ACC112 (cell line): ENCODE data around the gene CENPC.
"Not testable (repeated sequence)": the region's sequence is repeated elsewhere in the genome, so short reads cannot be mapped to it uniquely, and the experiment has no call there.

Experiments used
- H2AFZ ChIP-seq: fragments of 200-600 bp; sonication (generic); one replicate; pipeline ENCODE4 v1.6.0; 2017; ENCODE audit warnings: antibody characterized with exemption, low read length; ENCODE audit not compliant: unreplicated experiment
- H3K27ac ChIP-seq: fragments of 200-600 bp; sonication (generic); 2 replicates; pipeline ENCODE4 v1.5.1; 2014; ENCODE audit warnings: low read depth, mild to moderate bottlenecking, antibody characterized with exemption, low read length, moderate library complexity
- H3K27me3 ChIP-seq: fragments of 200-600 bp; sonication (generic); 2 replicates; pipeline ENCODE4 v1.6.1; 2014; ENCODE audit warnings: mild to moderate bottlenecking, antibody characterized with exemption, low read length, moderate library complexity, mixed read lengths; ENCODE audit not compliant: insufficient read depth
- H3K36me3 ChIP-seq: fragments of 200-600 bp; sonication (generic); 2 replicates; pipeline ENCODE4 v1.6.1; 2016; ENCODE audit warnings: mild to moderate bottlenecking, antibody characterized with exemption, low read length, moderate library complexity, mixed read lengths; ENCODE audit not compliant: insufficient read depth
- H3K4me1 ChIP-seq: fragments of 200-600 bp; sonication (generic); one replicate; pipeline ENCODE4 v1.6.1; 2016; ENCODE audit warnings: low read length, mixed read lengths; ENCODE audit not compliant: insufficient read depth, unreplicated experiment, control insufficient read depth
- H3K4me3 ChIP-seq: fragments of 200-600 bp; sonication (generic); 2 replicates; pipeline ENCODE4 v1.5.1; 2014; ENCODE audit warnings: mild to moderate bottlenecking, low read depth, low read length
- H3K79me2 ChIP-seq: fragments of 200-600 bp; sonication (generic); one replicate; pipeline ENCODE4 v1.6.0; 2016; ENCODE audit warnings: low read length; ENCODE audit not compliant: control insufficient read depth, unreplicated experiment, insufficient read depth

Gene CENPC

DNA sequence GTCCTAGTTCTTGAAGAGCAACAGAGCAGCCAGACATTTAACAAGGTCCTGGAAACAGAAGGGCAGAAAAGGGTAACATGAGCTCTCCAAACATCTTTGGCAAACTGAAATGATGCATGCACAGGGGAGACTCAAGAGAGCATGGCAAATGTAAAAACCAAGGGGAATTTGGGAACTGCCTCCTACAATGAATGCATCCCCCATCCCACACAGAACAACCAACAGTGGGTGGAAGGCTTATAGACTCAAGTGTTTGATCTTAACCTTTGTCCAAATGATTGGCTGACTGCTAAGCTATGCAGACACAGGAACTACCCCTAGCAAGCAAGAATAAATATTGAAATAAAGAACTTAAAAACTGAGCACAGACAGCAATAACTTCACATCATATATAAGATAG lies 74.4 kb downstream of the CENPC start:
- H3K4me1 ChIP-seq: no peaks in the 10 kb centered on the region
- no peak overlapping the region for H3K4me3 ChIP-seq
- peaks cover 3% of the 10 kb centered on the region for H3K79me2 ChIP-seq
- peaks cover 16% of the 10 kb centered on the region for H3K36me3 ChIP-seq
- no peaks in the 10 kb centered on the region for H3K27me3 ChIP-seq
- H2AFZ ChIP-seq: no peak overlapping the region
- H3K27ac ChIP-seq: no peak overlapping the region

DNA sequence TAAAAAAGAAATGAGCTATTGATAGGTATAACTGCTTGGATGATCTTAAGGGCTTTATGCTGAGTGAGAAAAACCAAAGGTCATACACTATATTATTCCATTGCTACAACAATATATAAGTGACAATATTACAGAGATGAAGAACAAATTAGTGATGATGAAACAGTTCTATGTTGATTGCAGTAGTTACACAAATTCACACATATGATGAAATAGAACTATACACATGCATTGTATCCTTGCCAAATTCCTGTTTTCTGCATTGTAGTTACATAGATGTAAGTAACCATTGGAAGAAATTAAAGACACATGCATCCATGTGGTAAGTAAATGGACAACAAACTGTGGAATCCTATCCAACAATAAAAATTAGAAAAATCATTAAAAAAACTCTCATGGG lies 76.5 kb downstream of the CENPC start:
- Histone ChIP-seq H2AFZ (no peak overlapping the region), H3K27me3 (no peaks in the 10 kb centered on the region), H3K36me3 (peaks cover 11% of the 10 kb centered on the region), H3K4me1 (no peaks in the 10 kb centered on the region), H3K4me3 (no peak overlapping the region), H3K27ac (no peak overlapping the region), H3K79me2 (peaks cover 3% of the 10 kb centered on the region)

DNA sequence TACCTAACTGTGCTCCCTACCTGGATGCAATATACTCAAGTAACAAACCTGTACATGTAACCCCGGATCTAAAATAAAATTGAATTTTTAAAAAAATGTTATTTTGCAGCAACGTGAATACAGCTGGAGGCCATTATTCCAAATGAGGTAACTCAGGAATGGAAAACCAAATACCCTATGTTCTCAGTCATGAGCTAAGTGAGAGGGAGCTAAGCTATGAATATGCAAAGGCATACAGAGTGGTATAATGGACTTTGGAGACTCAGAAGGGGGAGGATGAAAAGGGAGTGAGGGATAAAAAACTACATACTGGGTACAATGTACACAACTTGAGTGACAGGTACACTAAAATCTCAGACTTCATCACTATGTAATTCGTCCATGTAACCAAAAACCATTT lies 78.6 kb downstream of the CENPC start:
- Histone ChIP-seq H3K4me1 (no peaks in the 10 kb centered on the region), H3K36me3 (peaks cover 8% of the 10 kb centered on the region; the same call in 1 of the 2 replicates), H3K27ac (no peak overlapping the region), H2AFZ (no peak overlapping the region), H3K4me3 (no peak overlapping the region), H3K79me2 (peaks cover 3% of the 10 kb centered on the region), H3K27me3 (no peaks in the 10 kb centered on the region)

DNA sequence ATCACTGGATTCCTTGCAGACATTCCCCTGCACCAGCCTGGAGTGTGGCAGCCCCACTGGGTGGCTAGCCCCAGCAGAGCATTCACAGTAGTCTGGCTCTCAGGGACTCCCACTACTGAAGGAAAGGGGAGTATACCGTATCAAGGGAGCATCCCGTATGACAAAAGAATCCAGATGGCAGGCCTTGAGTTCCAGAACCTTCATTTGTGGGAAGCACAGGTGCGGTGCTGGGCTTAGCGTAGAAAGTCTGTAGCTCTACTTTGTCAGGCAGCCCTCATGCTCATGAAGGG lies 79.6 kb downstream of the CENPC start:
- Histone ChIP-seq H3K27ac (no peak overlapping the region), H3K4me1 (no peaks in the 10 kb centered on the region), H3K79me2 (peaks cover 3% of the 10 kb centered on the region), H3K4me3 (no peak overlapping the region), H3K27me3 (no peaks in the 10 kb centered on the region), H2AFZ (no peak overlapping the region), H3K36me3 (peaks cover under 1% of the 10 kb centered on the region; the same call in 1 of the 2 replicates)

DNA sequence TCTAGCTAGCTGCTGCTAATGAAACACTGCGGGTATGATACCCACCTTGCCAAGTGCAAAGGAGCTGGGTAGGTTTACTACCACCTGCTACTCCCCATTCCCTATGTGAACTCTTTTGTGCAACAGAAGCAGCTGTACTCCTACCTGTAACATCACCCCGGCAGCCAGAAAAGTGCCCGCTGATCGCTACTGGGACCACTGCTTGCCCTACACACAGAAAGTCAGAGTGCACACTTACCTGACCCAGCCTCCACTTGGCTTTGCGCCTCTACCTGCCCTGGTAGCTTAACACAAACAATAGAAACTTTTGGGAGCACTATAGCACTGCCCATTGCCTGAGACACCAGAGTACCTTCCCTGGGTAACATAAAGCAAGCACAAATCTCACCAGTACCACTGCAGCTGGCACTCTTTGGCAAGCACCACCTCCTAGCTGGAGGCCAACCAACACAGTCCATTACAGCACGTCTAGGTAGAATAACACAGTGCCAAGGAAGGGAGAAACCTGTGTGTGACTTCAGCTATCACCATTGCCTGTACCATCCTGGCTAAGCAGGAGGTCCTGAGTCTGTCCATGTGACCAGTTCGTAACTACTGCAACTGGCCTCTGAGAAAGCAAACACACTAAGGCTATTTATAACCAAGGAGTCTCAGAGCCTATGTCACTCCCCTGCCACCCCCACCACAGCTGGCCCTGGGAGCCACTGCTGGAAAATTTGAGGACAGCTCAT lies 80.1 kb downstream of the CENPC start:
- Histone ChIP-seq H3K4me1 (no peaks in the 10 kb centered on the region), H2AFZ (no peak overlapping the region), H3K27me3 (no peaks in the 10 kb centered on the region), H3K79me2 (peaks cover 3% of the 10 kb centered on the region), H3K4me3 (no peak overlapping the region), H3K27ac (no peak overlapping the region), H3K36me3 (no peaks in the 10 kb centered on the region)

DNA sequence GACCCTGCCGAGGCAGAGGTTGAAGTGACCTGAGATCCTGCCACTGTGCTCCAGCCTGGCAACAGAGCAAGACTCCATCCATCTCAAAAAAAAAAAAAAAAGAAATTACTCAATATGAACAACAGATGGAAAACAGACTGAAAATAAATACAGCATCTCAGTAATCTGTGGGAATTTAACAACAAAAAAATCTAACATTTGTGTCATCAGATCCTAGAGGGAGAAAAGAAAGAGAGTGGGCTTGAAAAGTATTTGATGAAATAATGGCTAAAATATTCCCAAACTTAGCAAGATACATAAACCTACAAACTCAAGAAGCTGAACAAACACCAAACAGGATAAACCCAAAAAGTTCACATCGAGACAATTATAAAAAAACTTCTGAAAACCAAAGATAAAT lies 84.7 kb downstream of the CENPC start:
- H3K27me3 ChIP-seq: no peaks in the 10 kb centered on the region
- H2AFZ ChIP-seq: no peak overlapping the region
- no peak overlapping the region for H3K4me3 ChIP-seq
- H3K79me2 ChIP-seq: no peaks in the 10 kb centered on the region
- 0 out of 2 replicates have a peak, but pooled peaks cover 5% of the 10 kb centered on the region for H3K36me3 ChIP-seq
- H3K4me1 ChIP-seq: no peaks in the 10 kb centered on the region
- H3K27ac ChIP-seq: no peak overlapping the region

DNA sequence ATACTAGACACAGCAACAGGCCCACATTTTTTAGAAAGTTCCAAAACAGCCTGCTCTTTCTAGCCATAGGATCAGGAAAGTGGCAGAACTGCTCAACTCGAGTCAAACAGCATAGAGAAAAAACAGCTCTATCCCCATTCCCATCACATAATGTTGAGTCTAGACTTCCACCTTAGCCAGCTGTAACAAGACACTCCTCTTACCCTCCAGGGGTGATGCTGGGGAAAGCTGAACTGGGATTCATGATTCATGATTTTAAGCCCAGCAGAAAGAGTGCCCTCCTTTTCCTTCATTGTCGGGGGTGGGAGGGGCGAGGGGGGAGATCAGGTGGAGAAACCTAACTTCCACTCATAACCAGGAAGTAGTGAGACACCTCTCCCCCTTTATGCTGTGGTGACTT lies 86.1 kb downstream of the CENPC start:
- Histone ChIP-seq H3K4me3 (no peak overlapping the region), H3K4me1 (no peaks in the 10 kb centered on the region), H3K27ac (no peak overlapping the region), H3K36me3 (0 out of 2 replicates have a peak, but pooled peaks cover 5% of the 10 kb centered on the region), H2AFZ (no peak overlapping the region), H3K27me3 (no peaks in the 10 kb centered on the region), H3K79me2 (no peaks in the 10 kb centered on the region)

DNA sequence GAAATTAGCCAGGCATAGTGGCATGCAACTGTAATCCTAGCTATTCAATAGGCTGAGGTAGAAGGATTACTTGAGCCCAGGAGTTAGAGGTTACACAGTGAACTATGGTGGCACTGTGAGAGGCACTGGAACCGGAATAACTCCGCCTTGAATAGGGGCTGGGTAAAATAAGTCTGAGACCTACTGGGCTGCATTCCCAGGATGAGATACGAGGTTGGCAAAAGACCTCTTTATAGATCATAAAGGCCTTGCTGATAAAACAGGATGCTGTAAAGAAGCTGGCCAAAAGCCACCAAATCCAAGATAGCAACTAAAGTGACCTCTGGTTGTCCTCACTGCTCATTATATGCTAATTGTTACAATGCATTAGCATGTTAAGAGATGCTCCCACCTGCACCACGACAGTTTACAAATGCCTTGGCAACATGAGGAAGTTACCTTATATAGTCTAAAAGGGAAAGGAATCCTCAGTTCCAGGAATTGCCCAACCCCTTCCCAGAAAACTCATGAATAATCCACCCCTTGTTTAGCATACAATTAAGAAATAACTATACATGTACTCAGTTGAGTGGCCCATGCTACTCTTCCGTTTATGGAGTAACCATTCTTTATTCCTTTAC lies 88.6 kb downstream of the CENPC start:
- no peak overlapping the region for H3K27ac ChIP-seq
- no peaks in the 10 kb centered on the region for H3K27me3 ChIP-seq
- H3K4me1 ChIP-seq: no peaks in the 10 kb centered on the region
- 0 out of 2 replicates have a peak, but pooled peaks cover 5% of the 10 kb centered on the region for H3K36me3 ChIP-seq
- no peak overlapping the region for H2AFZ ChIP-seq
- H3K79me2 ChIP-seq: no peaks in the 10 kb centered on the region
- H3K4me3 ChIP-seq: no peak overlapping the region

DNA sequence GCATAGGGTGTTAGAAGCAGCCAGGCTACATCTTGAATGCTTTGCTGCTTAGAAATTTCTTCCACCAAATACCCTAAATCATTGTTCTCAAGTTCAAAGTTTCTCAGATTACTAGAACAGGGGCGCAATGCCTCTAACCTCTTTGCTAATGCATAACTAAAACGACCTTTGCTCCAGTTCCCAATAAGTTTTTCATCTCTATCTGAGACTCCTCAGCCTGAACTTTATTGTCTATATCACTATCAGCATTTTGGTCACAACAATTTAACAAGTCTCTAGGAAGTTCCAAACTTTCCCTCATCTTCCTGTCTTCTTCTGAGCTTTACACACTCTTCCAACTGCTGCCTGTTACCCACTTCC lies 92.5 kb downstream of the CENPC start:
- not testable (repeated sequence) for H3K27ac ChIP-seq, H3K4me3 ChIP-seq, H3K79me2 ChIP-seq, H3K36me3 ChIP-seq, H2AFZ ChIP-seq, H3K4me1 ChIP-seq, H3K27me3 ChIP-seq

DNA sequence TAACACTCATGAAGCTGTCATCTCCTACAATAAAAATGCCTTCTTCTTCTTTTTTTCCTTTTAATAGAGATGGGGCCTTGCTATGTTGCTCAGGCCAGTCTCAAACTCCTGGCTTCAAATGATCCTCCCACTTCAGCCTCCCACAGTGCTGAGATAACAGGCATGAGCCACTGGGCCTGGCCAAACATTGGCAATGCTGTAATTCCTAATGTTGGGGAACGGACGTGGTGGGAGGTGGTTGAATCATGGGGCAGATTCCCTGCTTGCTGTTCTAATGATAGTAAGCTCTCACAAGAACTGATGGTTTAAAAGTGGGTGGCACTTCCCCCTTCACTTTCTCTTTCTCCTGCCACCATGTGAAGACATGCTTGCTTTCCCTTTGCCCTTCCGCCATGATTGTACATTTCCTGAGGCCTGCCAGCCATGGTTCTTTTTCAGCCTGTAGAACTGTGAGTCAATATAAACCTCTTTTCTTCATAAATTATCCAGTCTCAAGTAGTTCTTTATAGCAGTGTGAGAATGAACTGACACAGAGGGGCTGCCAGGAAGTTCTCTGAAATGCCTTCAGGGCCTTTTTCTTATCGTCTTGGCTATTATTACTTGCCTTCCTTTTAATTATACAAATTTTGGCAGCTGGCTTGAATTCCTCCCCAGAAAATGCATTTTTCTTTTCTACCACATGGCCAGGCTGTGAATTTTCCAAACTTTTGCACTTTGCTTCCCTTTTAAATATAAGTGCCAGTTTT lies 93.0 kb downstream of the CENPC start:
- no peak overlapping the region for H3K4me3 ChIP-seq
- H3K4me1 ChIP-seq: no peaks in the 10 kb centered on the region
- H2AFZ ChIP-seq: no peak overlapping the region
- H3K27ac ChIP-seq: no peak overlapping the region
- H3K36me3 ChIP-seq: no peaks in the 10 kb centered on the region
- no peaks in the 10 kb centered on the region for H3K27me3 ChIP-seq
- H3K79me2 ChIP-seq: no peaks in the 10 kb centered on the region

DNA sequence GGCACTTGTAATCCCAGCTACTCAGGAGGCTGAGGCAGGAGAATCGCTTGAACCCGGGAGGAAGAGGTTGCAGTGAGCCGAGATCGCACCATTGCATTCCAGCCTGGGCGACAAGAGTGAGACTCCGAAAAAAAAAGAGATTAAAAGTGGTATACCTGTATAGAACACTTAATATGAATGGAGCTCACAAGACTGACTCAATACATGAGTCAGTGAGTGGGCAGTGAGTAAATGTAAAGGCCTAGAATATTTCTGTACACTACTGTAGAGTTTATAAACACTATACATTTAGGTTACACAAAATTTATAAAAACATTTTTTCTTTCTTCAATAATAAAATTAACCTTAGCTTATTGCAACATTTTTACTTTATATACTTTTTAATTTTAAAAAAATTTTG lies 93.8 kb downstream of the CENPC start:
- Histone ChIP-seq H3K27me3 (no peaks in the 10 kb centered on the region), H3K4me3 (no peak overlapping the region), H3K79me2 (no peaks in the 10 kb centered on the region), H3K36me3 (no peaks in the 10 kb centered on the region), H3K4me1 (no peaks in the 10 kb centered on the region), H3K27ac (no peak overlapping the region), H2AFZ (no peak overlapping the region)
